ENCODE data around the gene USF1.
A peak's percentile ranks its signal among the peaks of the same experiment; 100 is the strongest.

The USF1 gene

GRCh38 chr1:161077426-161077825 lies 31.6 kb upstream of the USF1 start:
- no peak overlapping the region for H3K4me3 ChIP-seq (ENCODE audit: low read depth, low read length)
- no peak for TF ChIP-seq CTCF (IDR thresholded peaks at IDR 0.05; ENCODE audit: low read depth, low read length)

- TF ChIP-seq CTCF (IDR thresholded peaks at IDR 0.05; ENCODE audit: low read depth, low read length): no peak
- no peak overlapping the region for H3K4me3 ChIP-seq (ENCODE audit: low read depth, low read length)
Observed at GRCh38 chr1:161076410-161076809, 30.6 kb upstream of the USF1 start.

- no peak overlapping the region for H3K4me3 ChIP-seq (ENCODE audit: low read depth, low read length)
- no peak for TF ChIP-seq CTCF (IDR thresholded peaks at IDR 0.05; ENCODE audit: low read depth, low read length)
Observed at GRCh38 chr1:161074676-161075368, 29.0 kb upstream of the USF1 start.

- no peak overlapping the region for H3K4me3 ChIP-seq (ENCODE audit: low read depth, low read length)
- no peak for TF ChIP-seq CTCF (IDR thresholded peaks at IDR 0.05; ENCODE audit: low read depth, low read length)
Observed at GRCh38 chr1:161073474-161074121, 27.8 kb upstream of the USF1 start.

GRCh38 chr1:161072751-161073449 lies 27.1 kb upstream of the USF1 start:
- no peak for TF ChIP-seq CTCF (IDR thresholded peaks at IDR 0.05; ENCODE audit: low read depth, low read length)
- no peak overlapping the region for H3K4me3 ChIP-seq (ENCODE audit: low read depth, low read length)

GRCh38 chr1:161071886-161072371 lies 26.2 kb upstream of the USF1 start:
- no peak overlapping the region for H3K4me3 ChIP-seq (ENCODE audit: low read depth, low read length)
- TF ChIP-seq CTCF (IDR thresholded peaks at IDR 0.05; ENCODE audit: low read depth, low read length): peak; percentile 48

- no peak for TF ChIP-seq CTCF (IDR thresholded peaks at IDR 0.05; ENCODE audit: low read depth, low read length)
- H3K4me3 ChIP-seq (ENCODE audit: low read depth, low read length): no peak overlapping the region
Observed at GRCh38 chr1:161070761-161071160, 25.0 kb upstream of the USF1 start.

All from WI38 (cell line).